NCI-H748 (cell line): ENCODE measurements around the gene ASCC3.

Experiments
- DNase-seq: peaks from one replicate; lab custom pipeline; 2025; ENCODE audit not compliant: unreplicated experiment; lab: John Stamatoyannopoulos, UW

ASCC3 gene

DNA sequence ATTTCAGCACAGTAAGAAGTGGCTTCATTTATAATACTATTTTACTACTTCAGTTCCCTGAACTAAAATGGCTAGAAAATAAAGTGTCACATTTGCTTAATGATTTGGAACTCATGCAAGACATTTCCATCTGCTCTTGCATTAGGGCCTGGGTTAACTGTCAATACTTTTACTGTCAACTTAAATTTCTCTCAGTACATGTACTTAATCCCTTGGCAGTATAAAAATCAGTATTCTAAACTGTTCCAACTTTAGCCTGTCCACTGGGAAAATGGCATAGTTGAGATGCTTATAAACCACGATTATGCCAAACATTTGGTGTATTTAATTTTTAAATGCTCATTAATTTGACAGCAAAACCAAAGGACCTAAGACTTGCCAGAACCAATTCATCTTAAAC lies 154.5 kb downstream of the ASCC3 start:
- DNase-seq: no peak

DNA sequence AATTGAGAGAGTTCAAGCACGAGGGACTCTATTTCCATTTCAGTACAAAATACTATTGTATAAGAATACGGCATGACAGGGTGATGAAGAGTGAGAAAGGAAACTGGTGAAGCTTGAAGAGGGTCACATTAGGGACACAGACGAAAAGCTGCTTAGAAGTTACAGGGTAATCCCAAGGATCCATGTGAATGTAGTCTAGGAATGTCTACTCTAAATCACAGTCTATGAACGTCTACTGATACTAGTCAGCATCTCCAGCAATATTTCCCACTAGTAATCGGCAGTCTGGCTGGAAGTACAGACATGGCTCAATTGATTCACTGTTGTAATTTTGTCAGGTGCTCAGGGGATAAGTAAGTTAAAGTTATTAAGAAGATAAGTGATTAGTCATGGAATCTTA lies 156.4 kb downstream of the ASCC3 start:
- DNase-seq: no peak

DNA sequence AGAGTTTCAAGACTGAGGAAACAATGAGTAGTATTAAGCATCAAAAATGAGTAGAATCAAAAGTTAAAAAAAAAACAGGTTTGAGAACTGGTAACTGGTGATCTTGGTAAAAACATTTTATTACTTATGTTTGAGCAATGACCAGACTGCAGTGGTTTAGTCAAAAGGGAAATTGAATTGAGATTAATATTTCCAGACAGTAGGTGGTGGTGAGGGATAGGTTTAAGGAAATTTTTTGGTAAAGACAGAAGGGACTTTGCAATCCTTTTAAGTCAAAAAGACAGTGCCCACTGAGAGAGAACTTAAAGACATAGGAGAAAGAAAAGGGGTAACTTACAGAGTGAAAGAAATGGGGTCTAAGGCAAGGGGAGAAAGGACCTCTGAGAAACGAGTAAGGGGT lies 156.9 kb downstream of the ASCC3 start:
- no peak for DNase-seq

- DNase-seq: no peak
These were observed 159.9 kb downstream of the ASCC3 start for GRCh38 chr6:100721256-100721655.

DNA sequence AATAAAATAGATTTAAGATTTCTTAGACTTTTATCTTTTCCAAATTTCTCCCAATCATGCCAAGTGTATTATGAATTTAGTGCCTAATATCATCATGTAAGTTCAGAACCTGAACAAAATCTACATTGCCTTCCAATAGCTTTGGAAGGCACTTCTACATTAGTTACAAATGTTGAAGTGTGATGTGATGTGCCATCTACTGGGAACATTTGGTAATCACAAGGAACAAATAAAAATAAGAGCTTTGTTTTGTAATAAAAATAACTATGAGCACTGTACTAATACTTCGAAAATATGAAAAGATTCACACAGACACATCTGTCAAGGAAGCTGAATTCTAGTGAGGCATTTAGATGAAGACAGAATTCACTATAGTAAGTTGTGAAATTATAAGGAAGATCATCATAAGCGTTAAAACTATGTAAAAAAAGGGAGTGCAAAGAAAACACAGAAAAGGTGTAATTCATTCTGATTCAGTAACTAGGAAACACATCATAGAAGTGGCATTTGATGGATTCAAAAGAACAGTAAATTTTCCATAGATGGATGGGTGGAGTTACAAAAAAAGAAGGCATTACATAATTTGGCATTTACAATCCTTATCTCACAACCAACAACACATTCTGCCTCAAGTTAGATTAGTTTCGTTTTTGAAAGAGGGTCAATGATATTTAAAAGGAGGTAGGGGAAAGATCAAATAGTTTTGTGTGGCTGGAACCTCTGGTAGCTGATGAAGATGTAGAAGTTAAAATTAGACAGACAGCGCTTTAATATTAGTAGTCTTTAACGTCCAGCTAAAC lies 161.0 kb downstream of the ASCC3 start:
- peak; percentile 47 for DNase-seq

- no peak for DNase-seq
These were observed 168.1 kb downstream of the ASCC3 start for GRCh38 chr6:100712997-100713396.

DNA sequence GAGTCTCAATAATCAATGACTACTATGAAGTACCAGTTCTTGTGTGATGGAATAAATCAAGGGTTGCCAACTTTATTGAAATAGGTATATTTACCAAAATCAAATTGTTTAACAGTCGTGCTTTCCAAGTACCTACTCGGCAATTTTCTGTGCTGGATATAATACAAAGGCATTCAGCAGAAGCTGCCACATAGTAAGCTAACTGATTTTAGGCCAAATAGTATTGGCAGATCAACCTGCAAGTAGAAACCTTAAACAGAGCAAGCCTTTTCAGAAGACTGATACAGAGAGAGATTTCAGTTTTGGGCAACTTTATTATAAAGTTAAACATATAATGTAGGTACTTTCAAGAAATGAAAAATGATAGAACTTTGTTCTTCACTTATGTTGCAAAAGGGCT lies 174.6 kb downstream of the ASCC3 start:
- DNase-seq: no peak

DNA sequence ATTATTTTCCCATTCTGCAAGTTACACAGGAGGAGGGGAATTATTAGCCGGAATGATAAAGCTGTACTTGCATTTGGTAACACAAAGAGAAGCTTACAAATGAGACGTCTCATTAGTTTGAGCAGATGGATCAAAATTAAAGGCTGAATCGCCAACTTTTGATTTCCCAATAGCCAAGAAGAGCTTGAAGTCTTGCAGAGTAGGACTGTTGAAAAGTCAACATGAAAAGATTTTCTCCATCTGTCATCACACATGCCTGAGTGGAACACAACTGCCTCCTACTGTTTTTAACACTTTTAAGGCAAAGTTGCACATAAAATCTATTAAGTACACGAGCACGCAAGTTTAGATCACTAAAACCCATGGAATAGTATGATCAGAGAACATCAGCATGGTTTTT lies 176.2 kb downstream of the ASCC3 start:
- no peak for DNase-seq

DNA sequence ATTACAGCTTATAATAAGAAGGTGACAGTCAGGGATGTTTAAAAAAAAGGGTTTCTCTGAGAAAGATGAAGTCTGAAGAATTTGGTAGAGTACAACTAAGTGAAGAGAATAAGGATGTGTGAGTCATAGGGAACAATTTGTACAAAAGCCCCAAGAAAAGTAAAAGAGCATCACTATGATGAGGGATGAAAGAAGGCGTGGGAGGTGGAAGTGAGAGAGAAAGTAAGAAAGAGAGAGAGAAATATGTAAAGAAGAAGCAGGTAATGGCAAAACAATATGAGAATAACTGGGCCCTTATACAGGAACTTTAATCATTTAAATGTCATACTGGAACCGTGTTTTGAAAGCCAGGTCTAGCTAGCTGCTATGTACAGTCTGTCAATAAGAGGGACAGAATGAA lies 179.4 kb downstream of the ASCC3 start:
- no peak for DNase-seq

DNA sequence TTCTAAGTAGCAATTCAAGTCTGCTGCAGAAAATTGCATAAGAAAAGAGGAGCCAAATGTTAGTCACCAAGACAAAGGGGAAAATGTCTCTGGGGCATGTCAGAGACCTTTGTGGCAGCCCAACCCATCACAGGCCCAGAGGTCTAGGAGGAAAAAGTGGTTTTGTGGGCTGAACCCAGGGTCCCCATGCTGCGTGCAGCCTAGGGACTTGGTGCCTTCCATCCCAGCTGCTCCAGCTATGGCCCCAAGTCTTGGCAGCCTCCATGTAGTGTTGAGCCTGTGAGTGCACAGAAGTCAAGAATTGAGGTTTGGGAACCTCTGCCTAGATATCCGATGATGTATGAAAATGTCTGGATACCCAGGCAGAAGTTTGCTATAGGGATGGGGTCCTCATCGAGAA lies 181.1 kb downstream of the ASCC3 start:
- DNase-seq: no peak

DNA sequence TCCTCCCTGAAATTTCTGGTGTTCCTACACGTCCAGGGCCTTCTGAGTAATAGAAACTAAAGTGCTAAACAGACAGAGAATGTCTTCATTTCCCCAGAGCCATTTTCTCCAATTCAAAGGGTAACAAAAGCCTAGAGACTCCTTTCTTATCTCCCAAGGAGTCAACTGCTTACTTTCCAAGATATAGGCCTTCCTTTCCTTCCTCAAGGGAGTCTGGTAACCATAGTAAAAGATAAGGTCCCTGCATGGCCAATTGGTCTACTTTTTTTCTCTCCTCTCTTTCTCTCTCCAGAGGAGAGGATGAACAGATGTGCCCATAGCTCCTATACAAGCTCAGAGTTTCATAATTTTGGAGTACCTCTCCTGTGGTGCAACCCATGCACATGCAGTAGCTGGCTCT lies 185.7 kb downstream of the ASCC3 start:
- no peak for DNase-seq

DNA sequence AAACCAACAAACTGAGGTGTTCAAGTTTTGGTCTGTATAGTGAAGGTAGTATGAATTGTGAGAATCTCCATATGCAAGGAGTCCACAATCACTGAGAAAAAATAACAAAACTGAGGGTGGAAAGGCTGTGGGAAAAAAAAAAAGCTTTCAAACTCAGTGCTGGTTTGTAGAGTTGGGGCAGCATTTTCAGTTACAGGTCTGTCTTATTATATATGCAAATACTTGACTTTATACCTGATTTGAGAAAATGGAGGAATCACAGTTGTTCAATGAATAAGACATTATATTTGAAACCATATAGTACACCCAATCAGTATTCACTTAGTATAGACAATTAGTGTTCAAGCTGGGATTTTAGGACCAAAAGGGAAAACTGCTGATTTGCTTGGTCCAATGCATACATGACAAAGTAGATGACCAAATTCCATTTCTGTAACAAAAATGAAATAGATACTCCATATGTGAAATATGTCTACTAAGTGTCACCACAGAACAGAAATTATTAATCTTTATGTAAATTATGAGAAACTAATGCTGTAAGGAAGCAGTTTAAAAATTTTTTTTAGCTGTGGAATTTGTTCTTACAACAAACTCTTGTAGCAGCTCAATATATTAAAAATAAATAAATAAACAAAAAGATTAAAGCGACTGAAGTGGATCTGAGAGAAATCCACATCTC lies 187.7 kb downstream of the ASCC3 start:
- no peak for DNase-seq

DNA sequence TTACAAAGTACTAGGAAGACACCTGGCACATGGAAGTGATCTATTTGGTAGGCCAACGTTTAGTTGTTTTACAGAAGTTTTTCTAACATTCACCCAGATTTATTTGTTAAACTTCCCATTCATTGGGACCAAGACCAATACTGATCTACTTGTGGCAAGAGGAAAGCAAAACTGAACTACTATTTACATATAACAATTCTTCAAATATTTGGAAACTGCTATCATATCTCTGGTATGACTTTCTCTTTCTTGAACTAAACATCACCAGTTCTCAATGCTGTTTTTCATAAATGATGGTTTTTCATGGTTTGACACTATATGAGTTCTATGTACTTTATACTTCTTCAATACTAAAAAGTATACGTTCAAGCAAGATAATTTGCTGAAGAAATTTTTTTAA lies 189.2 kb downstream of the ASCC3 start:
- no peak for DNase-seq

GRCh38 chr6:100686216-100686615 lies 194.9 kb downstream of the ASCC3 start:
- no peak for DNase-seq

GRCh38 chr6:100685747-100686146 lies 195.4 kb downstream of the ASCC3 start:
- DNase-seq: no peak

DNA sequence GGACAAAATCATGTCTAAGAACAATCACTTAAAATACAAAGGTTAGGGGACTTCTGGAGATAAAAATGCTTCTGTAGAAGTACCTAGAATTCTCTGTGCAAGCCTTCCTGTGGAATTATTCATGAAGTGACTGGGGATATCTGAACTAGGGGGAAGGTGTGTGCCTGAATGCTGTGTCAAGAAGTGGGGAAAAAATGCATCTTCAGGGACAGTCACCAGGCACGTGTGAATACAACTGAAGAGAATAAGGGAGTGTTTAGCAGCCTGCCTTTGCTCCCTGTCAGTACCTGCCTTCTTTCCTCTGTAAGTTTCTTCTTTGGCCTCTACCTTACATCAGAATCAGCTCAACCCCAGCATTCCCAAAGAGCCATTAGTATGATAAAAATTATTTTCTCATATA lies 201.0 kb downstream of the ASCC3 start:
- no peak for DNase-seq

DNA sequence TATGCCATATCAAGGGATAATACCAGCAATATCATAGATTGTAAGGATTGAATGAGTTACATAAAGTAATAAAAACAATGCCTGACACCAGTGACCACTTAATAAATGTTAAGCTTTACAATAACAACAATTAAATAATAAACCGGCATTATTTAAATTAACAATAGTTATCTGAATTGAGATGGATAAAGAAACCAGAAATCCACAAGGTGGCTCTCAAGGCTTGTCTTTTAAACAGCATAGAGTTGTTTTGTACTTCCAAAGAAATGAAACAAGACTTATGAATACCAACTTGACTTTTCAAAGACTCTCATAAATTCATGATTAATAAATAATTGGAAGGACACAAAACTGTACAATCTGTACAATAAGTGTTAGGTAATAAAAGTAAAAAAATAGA lies 203.1 kb downstream of the ASCC3 start:
- DNase-seq: peak; percentile 18

DNA sequence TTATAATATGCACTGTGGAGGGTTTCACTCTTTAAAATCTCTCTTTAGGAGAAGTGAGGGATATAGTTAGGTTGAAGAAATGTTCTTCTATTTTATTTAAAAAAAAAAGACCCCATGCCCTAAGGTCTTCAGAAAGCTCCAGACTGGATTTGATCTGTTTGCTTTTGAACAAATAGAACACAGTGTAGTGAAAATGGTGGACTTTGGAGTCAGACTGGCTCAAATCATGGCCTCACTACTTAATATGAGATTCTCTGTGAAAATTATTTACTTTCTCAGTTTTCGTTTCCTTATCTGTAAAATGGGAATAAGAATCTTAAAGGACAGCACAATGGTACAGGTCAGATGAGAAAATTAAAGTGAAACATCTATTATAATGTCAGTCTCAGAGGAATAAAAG lies 203.9 kb downstream of the ASCC3 start:
- DNase-seq: no peak

- DNase-seq: no peak
These were observed 207.5 kb downstream of the ASCC3 start for GRCh38 chr6:100673641-100674040.

- DNase-seq: no peak
These were observed 209.4 kb downstream of the ASCC3 start for GRCh38 chr6:100671740-100672139.

- no peak for DNase-seq
These were observed 211.1 kb downstream of the ASCC3 start for GRCh38 chr6:100670056-100670455.

DNA sequence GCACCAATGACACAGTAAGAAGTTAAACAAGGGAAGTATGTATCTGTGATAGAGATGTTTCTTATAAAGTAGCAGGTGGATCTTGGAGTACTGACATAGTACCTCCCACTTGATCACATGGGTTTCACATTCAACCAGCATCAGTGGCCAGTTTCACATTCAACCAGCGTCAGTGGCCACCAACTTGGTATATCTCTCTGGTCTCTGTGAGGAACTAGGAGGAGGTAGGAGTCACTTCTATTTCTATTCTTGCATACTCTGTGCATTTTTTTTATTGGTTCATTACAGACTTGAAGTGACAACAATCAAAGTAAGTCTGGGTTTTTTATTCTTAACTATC lies 216.1 kb downstream of the ASCC3 start:
- DNase-seq: no peak
